Kidney (tissue), 14 donors: ENCODE results near the gene GLT1D1. TPM values are rescaled to one million over a fixed set of nuclear protein-coding genes. Genes with fewer than 3 reads are reported as not detected.

Experiments
- DNase-seq, 5 donors: peaks; one replicate each; pipeline ENCODE4 v3.0.0-alpha.2; 2013 to 2020
- FAIRE-seq: peaks from 2 replicates; lab custom pipeline; 2012; peaks lifted over from hg19 to GRCh38; lab: Jason Lieb, UNC
- H3K27ac ChIP-seq, 2 donors: one replicate each; pipeline ENCODE4 v1.7.0; 2013; ENCODE audit warnings: low read depth in 2 of 2, low read length in 2 of 2, inconsistent platforms in 1 of 2
- H3K27me3 ChIP-seq: one replicate; pipeline ENCODE4 v1.7.1; 2013; ENCODE audit warnings: low read length, inconsistent platforms; ENCODE audit not compliant: control insufficient read depth, insufficient read depth
- H3K36me3 ChIP-seq, 3 donors: one replicate each; pipeline versions ENCODE4 v1.7.0 to v1.7.1; 2013; ENCODE audit warnings: low read length in 3 of 3, control low read depth in 1 of 3, inconsistent platforms in 1 of 3; ENCODE audit not compliant: insufficient read depth in 3 of 3, control insufficient read depth in 2 of 3
- H3K4me1 ChIP-seq, 3 donors: one replicate each; pipeline versions ENCODE4 v1.7.0 to v1.7.1; 2013; ENCODE audit warnings: low read length in 3 of 3, inconsistent platforms in 1 of 3, low read depth in 1 of 3; ENCODE audit not compliant: control insufficient read depth in 2 of 3, insufficient read depth in 2 of 3
- H3K4me3 ChIP-seq, 3 donors: one replicate each; pipeline versions ENCODE4 v1.7.0 to v1.8.1; 2013; ENCODE audit warnings: low read length in 3 of 3, control low read depth in 1 of 3, inconsistent platforms in 1 of 3
- H3K9ac ChIP-seq, 3 donors: one replicate each; pipeline versions ENCODE4 v1.7.0 to v1.7.1; 2013; ENCODE audit warnings: low read length in 3 of 3, control low read depth in 1 of 3, inconsistent platforms in 1 of 3
- H3K9me3 ChIP-seq, 3 donors: one replicate each; pipeline versions ENCODE4 v1.7.0 to v1.7.1; 2013; ENCODE audit warnings: low read length in 3 of 3, control low read depth in 1 of 3, inconsistent platforms in 1 of 3; ENCODE audit not compliant: control insufficient read depth in 2 of 3, insufficient read depth in 1 of 3
- CTCF ChIP-seq: IDR thresholded peaks from 3 replicates; pipeline ENCODE4 v1.5.1; 2012; ENCODE audit warnings: mild to moderate bottlenecking, moderate library complexity, borderline replicate concordance; ENCODE audit not compliant: insufficient read depth; ENCODE audit errors: extremely low read depth
- intact Hi-C: fragments of 100-400 bp; cut with DNase I; formaldehyde crosslinking; loops from one replicate; pipeline ENCODE4 v1.11.1; 2022
- polyA plus RNA-seq: library from polyadenylated mRNA; stranded (reverse); fragments of 350-450 nt; fragmentation: Illumina TruSeq; extraction: RNeasy Lipid Tissue Mini Kit (QIAGEN cat#74804); gene quantifications from one replicate; pipeline ENCODE4 v1.2.3, GENCODE V29; 2014; ENCODE audit warnings: low read depth, low replicate concordance; ENCODE audit not compliant: insufficient read depth
- total RNA-seq: library from RNA; stranded (reverse); fragmentation: NEBNext Ultra II Directional; extraction: Animal tissue kit (Norgen Biotek cat#: 25700); gene quantifications from one replicate; pipeline ENCODE4 v1.2.1, GENCODE V29; 2021
- donor health status: control.
- donor health status: control.
- donor health status: control.
- donor health status: control.
- donor health status: control.
- donor health status: DM: yes; HTN: yes; CAD: no.
- donor health status: Normal renal cell carcinoma (clear cell type).

The GLT1D1 gene
- total and polyA plus RNA-seq, 2 donors from 2014 or later = 0.41 to 0.45 TPM

DNA sequence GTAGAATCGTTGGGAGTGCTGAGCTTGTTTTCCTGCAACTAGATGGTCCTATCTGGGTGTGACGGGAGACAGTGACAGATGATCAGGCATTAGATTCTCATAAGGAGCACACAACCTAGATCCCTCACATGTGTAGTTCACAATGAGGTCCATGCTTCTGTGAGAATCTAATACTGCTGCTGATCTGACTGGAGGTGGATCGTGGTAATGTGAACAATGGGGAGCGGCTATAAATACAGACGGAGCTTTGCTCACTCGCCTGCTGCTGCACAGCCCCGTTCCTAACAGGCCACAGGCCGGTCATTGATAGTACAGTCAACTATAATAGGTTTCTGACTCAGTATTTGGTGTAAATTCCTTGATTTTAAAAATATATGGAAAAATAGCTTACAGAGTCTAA lies 138.8 kb downstream of the GLT1D1 start:
- no peak for FAIRE-seq
- Histone ChIP-seq H3K4me1 (no peaks in the 10 kb centered on the region), H3K36me3 (no peaks in the 10 kb centered on the region), H3K27ac (no peak overlapping the region), H3K4me3 (no peak overlapping the region), H3K9ac (no peak overlapping the region), H3K27me3 (no peaks in the 10 kb centered on the region), H3K9me3 (peaks cover 0 to 3% (median 0%) of the 10 kb centered on the region in 3 donors)
- no peak for DNase-seq
- TF ChIP-seq CTCF = no peak
- intact Hi-C loops = no loop called here

DNA sequence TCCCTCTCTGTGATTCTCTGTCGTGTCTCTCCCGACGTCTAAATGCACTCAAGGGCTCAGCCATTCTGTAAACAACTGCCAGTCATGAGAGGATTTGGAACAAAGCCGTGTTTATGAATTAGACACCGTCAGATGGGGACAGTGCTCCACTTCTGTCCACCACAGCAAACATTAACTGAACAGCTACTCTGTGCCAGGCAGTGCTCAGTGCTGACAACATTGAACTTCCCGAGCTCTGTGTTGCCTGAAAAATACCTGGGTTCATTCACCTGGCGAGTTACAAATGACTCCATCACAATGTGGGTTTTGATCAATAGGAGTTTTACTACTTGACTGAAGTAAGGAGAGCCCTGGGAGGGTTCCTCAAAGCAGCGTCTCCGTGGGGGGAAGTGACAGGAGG lies 139.3 kb downstream of the GLT1D1 start:
- Histone ChIP-seq H3K27me3 (no peaks in the 10 kb centered on the region), H3K36me3 (no peaks in the 10 kb centered on the region), H3K4me1 (no peaks in the 10 kb centered on the region), H3K9ac (no peak overlapping the region), H3K9me3 (peaks cover 0 to 3% (median 0%) of the 10 kb centered on the region in 3 donors), H3K4me3 (no peak overlapping the region), H3K27ac (no peak overlapping the region)
- intact Hi-C loops = no loop called here
- TF ChIP-seq CTCF = no peak
- DNase-seq (no peak), FAIRE-seq (no peak)

- intact Hi-C loops = no loop called here
- Histone ChIP-seq H3K4me3 (no peak overlapping the region), H3K9ac (no peak overlapping the region), H3K4me1 (no peaks in the 10 kb centered on the region), H3K9me3 (peaks cover 0 to 6% (median 0%) of the 10 kb centered on the region in 3 donors), H3K36me3 (no peaks in the 10 kb centered on the region), H3K27me3 (no peaks in the 10 kb centered on the region), H3K27ac (no peak overlapping the region)
- FAIRE-seq = no peak
- DNase-seq = no peak
- no peak for TF ChIP-seq CTCF
Observed at GRCh38 chr12:128994856-128995255, 141.6 kb downstream of the GLT1D1 start.

- no peak for DNase-seq
- H3K9me3 ChIP-seq = peaks cover 0 to 6% (median 0%) of the 10 kb centered on the region in 3 donors
- no peaks in the 10 kb centered on the region for H3K27me3 ChIP-seq
- no peak overlapping the region for H3K27ac ChIP-seq
- no peak for FAIRE-seq
- H3K4me1 ChIP-seq = no peaks in the 10 kb centered on the region
- H3K9ac ChIP-seq = no peak overlapping the region
- no peaks in the 10 kb centered on the region for H3K36me3 ChIP-seq
- no peak overlapping the region for H3K4me3 ChIP-seq
- intact Hi-C loops = no loop called here
- no peak for TF ChIP-seq CTCF
Observed at GRCh38 chr12:128995619-128996018, 142.3 kb downstream of the GLT1D1 start.
